Fibroblast of villous mesenchyme (primary cell): ENCODE results near the gene MRPS15. TPM values are rescaled to one million over a fixed set of nuclear protein-coding genes. Genes with fewer than 3 reads are reported as not detected.
"Not testable (repeated sequence)": the region's sequence is repeated elsewhere in the genome, so short reads cannot be mapped to it uniquely, and the experiment has no call there.

Experiments
- DNase-seq: peaks from one replicate; pipeline ENCODE4 v3.0.0-alpha.2; 2010; ENCODE audit warnings: low read depth
- H3K4me3 ChIP-seq: 2 replicates; pipeline ENCODE4 v1.5.1; 2011; ENCODE audit warnings: low read depth, mild to moderate bottlenecking, low read length
- total RNA-seq: library from RNA; depleted of rRNA; stranded (reverse); fragments of >200 nt; gene quantifications from 2 replicates; pipeline ENCODE4 v1.2.3, GENCODE V29; 2012
- TF ChIP-seq, protein P1 (sequence below): IDR thresholded peaks from 2 replicates; pipeline ENCODE4 v1.5.1; 2012; ENCODE audit warnings: low read depth, mild to moderate bottlenecking, low read length; ENCODE audit not compliant: insufficient read depth

MRPS15 gene
- total RNA-seq: 63.5 and 83.8 TPM in 2 replicates

DNA sequence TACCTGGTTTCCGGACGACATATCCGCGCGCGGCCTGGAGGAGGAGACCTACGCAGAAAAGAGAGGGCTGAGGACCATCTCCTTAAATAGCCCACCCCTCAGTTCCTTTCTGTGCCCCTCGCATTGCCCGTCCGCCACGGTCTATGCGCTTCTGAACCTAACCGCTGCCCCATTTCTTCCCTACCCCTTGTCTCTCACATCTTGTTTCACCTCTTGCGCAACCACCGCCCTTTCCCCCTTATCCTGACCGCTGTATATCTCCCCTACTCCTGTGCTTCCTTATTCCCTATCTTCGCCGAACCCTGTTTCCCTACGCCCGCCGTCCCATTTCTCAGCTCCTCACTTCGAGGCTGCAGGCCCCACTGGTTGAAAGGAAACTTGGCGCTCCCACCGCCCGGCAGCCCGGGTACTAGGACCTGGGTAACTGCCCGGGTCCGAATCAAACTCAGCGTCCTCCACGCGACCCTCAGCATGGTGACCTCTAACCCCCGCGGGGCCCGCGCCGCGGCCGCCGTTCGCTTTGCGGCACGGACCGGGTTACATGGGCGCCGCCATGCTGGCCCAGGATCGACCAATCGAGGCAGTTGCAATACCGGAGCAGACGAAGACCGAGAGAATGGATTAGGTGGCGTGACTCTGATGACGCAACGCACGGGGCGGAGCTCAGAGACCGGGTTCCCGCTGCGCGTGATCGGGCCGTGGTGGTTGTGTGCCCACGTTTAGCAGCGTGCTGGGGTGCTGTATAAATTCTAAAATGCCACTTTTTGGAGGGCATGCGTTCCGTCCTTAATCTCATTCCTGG lies at the start of gene MRPS15:
MRPS15 (minus strand) TSS at position 582 of the 802 bp plus-strand sequence; CDS start at position 473, 109 bp downstream.
- DNase-seq: peak; percentile 96
- H3K4me3 ChIP-seq: peak within 1 kb of the TSS; percentile 90
- TF ChIP-seq, protein P1, sequence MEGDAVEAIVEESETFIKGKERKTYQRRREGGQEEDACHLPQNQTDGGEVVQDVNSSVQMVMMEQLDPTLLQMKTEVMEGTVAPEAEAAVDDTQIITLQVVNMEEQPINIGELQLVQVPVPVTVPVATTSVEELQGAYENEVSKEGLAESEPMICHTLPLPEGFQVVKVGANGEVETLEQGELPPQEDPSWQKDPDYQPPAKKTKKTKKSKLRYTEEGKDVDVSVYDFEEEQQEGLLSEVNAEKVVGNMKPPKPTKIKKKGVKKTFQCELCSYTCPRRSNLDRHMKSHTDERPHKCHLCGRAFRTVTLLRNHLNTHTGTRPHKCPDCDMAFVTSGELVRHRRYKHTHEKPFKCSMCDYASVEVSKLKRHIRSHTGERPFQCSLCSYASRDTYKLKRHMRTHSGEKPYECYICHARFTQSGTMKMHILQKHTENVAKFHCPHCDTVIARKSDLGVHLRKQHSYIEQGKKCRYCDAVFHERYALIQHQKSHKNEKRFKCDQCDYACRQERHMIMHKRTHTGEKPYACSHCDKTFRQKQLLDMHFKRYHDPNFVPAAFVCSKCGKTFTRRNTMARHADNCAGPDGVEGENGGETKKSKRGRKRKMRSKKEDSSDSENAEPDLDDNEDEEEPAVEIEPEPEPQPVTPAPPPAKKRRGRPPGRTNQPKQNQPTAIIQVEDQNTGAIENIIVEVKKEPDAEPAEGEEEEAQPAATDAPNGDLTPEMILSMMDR: no peak

DNA sequence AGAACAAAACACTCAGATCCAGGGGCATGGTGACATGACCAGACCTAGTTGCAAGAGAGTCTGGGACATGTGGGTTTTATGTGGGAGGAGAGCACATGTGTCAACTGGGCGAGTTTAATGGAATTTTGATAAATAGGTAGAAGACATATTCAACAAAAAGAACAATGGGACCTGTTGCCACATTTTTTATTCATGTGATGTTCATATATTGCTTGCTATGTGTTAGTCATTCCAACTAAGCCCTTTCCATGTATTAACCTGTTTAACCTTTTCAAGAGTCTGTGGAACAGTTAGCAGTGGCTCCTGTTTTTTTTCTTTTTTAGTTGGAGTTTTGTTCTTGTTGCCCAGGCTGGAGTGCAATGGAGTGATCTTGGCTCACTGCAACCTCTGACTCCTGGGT lies 48.7 kb upstream of the MRPS15 start:
- TF ChIP-seq, protein P1: no peak
- DNase-seq: no peak
- no peak overlapping the region for H3K4me3 ChIP-seq

DNA sequence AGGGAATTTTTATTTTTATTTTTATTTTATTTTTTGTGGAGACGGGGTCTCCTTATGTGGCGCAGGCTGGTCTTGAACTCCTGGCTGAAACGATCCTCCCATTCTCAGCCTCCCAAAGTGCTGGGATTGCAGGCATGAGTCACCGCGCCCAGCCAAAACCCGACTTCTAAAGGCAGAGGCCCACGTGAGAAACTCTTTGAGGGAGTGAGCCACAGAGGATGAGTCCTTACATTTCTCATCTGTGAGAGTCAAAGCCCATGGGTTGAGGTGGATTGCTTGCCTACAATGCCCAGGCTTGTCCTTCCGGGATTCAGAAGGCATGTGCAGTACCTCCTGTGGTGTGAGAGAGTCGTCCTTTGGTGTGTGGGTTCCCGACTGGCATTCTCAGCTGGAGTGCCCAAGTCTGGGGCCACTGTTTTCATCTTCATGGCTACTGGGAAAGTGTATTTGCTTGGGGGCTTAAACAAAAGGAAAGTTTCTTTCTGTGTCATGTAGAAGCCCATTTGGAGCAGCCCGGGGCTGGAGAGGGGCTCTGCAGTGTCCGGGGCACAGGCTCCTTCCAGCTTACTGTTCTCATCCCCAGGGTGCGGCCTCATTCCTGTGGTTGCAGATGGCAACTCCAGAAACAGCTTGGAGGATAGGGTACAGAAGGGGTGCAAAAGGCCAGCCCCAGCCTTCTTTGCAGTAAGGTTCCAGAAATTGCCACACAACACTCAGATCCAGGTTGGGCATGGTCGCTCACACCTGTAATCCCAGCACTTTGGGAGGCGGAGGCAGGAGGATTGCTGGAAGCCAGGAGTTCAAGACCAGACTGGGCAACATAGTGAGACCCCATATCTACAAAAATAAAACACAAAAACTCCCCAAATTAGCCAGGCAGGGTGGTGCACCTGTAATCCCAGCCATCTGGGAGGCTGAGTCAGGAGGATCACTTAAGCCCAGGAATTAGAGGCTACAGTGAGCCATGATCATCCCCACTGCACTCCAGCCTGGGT lies 47.9 kb upstream of the MRPS15 start:
- no peak for DNase-seq
- TF ChIP-seq, protein P1: no peak
- H3K4me3 ChIP-seq: no peak overlapping the region

DNA sequence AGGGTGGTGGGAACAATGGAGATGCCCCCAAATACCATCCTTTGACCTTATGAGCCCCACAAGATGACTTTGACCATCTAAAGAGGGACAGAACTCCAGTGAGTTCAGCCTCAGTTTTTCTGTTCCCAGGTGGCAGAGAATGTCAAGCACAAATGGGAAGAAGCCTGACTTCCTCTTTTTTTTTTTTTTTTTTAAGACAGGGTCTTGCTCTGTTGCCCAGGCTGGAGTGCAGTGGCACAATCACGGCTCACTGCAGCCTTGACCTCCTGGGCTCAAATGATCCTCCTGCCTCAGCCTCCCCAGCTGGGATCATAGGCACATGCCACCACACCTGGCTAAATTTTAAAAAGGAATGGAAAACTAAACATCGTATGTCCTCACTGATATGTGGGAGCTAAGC lies 47.0 kb upstream of the MRPS15 start:
- not testable (repeated sequence) for DNase-seq, H3K4me3 ChIP-seq

DNA sequence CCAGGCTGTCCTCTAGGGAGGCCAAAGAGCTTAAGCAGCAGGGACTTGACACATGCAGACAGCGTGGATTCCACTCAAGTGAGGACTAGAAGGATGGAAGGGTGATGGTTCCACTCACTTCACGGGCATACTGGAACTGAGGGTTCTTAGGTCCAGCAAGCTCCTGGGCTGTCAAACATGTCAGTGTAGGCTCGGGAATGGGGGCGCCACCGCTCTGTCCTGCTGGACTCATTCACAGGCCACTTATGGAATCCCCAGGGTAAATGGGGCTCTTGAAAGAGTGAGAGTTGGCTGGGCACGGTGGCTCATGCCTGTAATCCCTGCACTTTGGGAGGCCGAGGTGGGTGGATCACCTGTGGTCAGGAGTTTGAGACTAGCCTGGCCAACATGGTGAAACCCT lies 46.2 kb upstream of the MRPS15 start:
- TF ChIP-seq, protein P1: no peak
- DNase-seq: no peak

DNA sequence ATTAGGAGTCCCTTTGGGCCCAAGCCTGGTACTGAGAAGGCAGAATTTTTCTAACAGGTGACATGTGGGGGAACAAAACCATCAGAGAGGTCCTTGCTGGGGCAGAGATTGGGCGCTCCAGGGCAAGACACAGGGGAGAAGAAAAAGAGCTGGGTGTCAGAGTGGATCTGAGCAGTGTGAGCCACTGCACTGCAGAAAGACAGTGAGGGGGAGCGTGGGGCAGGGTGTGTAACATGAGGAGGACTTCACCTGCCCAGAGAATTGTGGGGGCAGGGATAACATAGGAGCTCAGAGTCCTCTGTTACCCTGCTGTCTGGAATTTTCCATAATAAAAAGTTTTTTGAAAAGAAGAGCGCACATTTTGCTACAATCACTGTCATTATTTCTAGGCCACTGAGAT lies 44.1 kb upstream of the MRPS15 start:
- TF ChIP-seq, protein P1: no peak
- H3K4me3 ChIP-seq: no peak overlapping the region
- DNase-seq: no peak

More for the DNA sequence above, 46.2 kb upstream of the MRPS15 start:
- no peak overlapping the region for H3K4me3 ChIP-seq

DNA sequence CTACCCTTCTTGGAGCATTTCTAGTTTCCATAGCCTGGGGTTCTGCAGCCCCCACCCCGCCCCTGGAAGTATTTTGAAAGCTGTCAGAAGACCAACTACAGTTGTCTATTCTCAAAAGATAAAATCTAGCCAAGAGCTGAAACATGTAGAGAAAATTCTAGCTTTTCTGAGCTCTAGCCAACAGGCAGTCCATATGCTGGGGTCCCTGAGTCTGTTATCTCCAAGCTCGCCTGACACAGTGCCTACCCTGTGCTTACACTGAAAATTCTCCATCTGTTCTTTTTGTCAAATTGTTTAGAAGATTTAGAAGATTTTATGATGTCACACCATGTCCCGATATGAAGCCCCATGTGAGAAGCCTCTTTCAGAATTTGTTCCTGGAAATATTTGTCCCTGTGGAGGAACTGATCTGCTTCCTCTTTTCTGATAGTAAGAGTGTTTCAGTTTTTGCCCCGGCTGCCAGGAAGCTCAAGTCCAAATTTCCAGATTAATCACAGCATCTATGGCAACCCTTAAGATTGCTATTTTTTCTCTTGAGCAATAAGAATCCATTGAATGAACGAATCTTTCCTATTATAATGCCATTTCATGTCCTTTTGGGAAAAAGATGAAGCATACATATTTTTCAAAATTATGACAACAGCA lies 42.2 kb upstream of the MRPS15 start:
- no peak overlapping the region for H3K4me3 ChIP-seq
- DNase-seq: no peak
- TF ChIP-seq, protein P1: no peak
